D721Med (cell line): Measurements from ENCODE around the gene ROR2.

ENCODE experiments used
- DNase-seq: peaks from one replicate; pipeline ENCODE4 v3.0.0; 2011; ENCODE audit warnings: low spot score; ENCODE audit not compliant: insufficient read length
- FAIRE-seq: peaks from 2 replicates; lab custom pipeline; 2011; peaks lifted over from hg19 to GRCh38; lab: Jason Lieb, UNC
- CTCF ChIP-seq: IDR thresholded peaks from 2 replicates; pipeline ENCODE4 v1.5.1; 2012; ENCODE audit warnings: mild to moderate bottlenecking, control low read depth; ENCODE audit not compliant: insufficient read depth; ENCODE audit errors: missing control alignments

Gene ROR2

GRCh38 chr9:91732187-91733005, 217.6 kb downstream of the ROR2 start:
- TF ChIP-seq CTCF, result no peak
- no peak for FAIRE-seq
- DNase-seq, result no peak

GRCh38 chr9:91730806-91731205, 219.2 kb downstream of the ROR2 start:
- TF ChIP-seq CTCF, result no peak
- FAIRE-seq, result no peak
- no peak for DNase-seq

GRCh38 chr9:91729558-91729842, 220.5 kb downstream of the ROR2 start:
- DNase-seq (no peak), FAIRE-seq (no peak)
- TF ChIP-seq CTCF, result no peak

- no peak for TF ChIP-seq CTCF
These were observed 222.1 kb downstream of the ROR2 start for GRCh38 chr9:91727972-91728371.

GRCh38 chr9:91727316-91727861, 222.6 kb downstream of the ROR2 start:
- peak; percentile 87 for DNase-seq
- FAIRE-seq, result no peak
- peak; percentile 54 for TF ChIP-seq CTCF

More at GRCh38 chr9:91727972-91728371, 222.1 kb downstream of the ROR2 start:
- DNase-seq (no peak), FAIRE-seq (no peak)

- TF ChIP-seq CTCF, result no peak
- FAIRE-seq (no peak), DNase-seq (no peak)
These were observed 223.5 kb downstream of the ROR2 start for GRCh38 chr9:91726406-91727100.
